Uterus (tissue), 4 donors: Measurements from ENCODE around the gene GALNT15. TPM values are rescaled to one million over a fixed set of nuclear protein-coding genes. Genes with fewer than 3 reads are reported as not detected.

ENCODE experiments used
- DNase-seq, 2 donors: peaks; one replicate each; pipeline ENCODE4 v3.0.0-alpha.2; 2019 to 2020
- H3K27ac ChIP-seq, 2 donors: fragments of 200-600 bp; sonication (generic); 1 replicate in 1 of 2; 2 replicates in 1 of 2; pipeline ENCODE4 v1.5.1; 2016 to 2018
- H3K27me3 ChIP-seq, 2 donors: fragments of 200-600 bp; sonication (generic); one replicate each; pipeline ENCODE4 v1.5.1; 2018 to 2019; ENCODE audit warnings: control low read depth in 1 of 2
- H3K36me3 ChIP-seq, 2 donors: fragments of 200-600 bp; sonication (generic); one replicate each; pipeline ENCODE4 v1.5.1; 2019; ENCODE audit warnings: control low read depth in 1 of 2
- H3K4me1 ChIP-seq, 2 donors: fragments of 200-600 bp; sonication (generic); one replicate each; pipeline ENCODE4 v1.5.1; 2018 to 2019; ENCODE audit warnings: control low read depth in 1 of 2
- H3K4me3 ChIP-seq, 2 donors: fragments of 200-600 bp; sonication (generic); 1 replicate in 1 of 2; 2 replicates in 1 of 2; pipeline ENCODE4 v1.5.1; 2018 to 2019; ENCODE audit warnings: mild to moderate bottlenecking in 1 of 2
- H3K9me3 ChIP-seq, 2 donors: fragments of 200-600 bp; sonication (generic); one replicate each; pipeline ENCODE4 v1.5.1; 2019; ENCODE audit warnings: control low read depth in 1 of 2
- POLR2A ChIP-seq, 2 donors: fragments of 450-650 bp; IDR thresholded peaks; one replicate each; pipeline ENCODE4 v1.6.1; 2016; ENCODE audit warnings: antibody characterized with exemption in 2 of 2, mild to moderate bottlenecking in 1 of 2, moderate library complexity in 1 of 2
- intact Hi-C: fragments of 100-400 bp; cut with DNase I; formaldehyde crosslinking; loops from one replicate; pipeline ENCODE4 v1.15.1; 2023; ENCODE audit warnings: low total_unique reads
- total RNA-seq, 4 donors: library from RNA; depleted of rRNA in 3 of 4; stranded (reverse); fragments of >200 nt in 3 of 4; gene quantifications; one replicate each; pipeline versions ENCODE4 v1.1.0 to v1.2.4, GENCODE V29; 2014 to 2023
- TF ChIP-seq, protein P1 (sequence below), 4 experiments: fragments of 200-600 bp in 2 of 4; fragments of 450-650 bp in 2 of 4; sonication (generic) in 2 of 4; IDR thresholded peaks; one replicate each; pipeline ENCODE4 v1.5.1; 2016 to 2019; ENCODE audit warnings: antibody characterized with exemption in 4 of 4, mild to moderate bottlenecking in 2 of 4, moderate library complexity in 1 of 4
- donor health status: DM: yes; HTN: yes; CAD: no.

The GALNT15 gene
- total RNA-seq, 4 donors from 2014 or later = 6.6 to 85.2 (median 53.3) TPM

DNA sequence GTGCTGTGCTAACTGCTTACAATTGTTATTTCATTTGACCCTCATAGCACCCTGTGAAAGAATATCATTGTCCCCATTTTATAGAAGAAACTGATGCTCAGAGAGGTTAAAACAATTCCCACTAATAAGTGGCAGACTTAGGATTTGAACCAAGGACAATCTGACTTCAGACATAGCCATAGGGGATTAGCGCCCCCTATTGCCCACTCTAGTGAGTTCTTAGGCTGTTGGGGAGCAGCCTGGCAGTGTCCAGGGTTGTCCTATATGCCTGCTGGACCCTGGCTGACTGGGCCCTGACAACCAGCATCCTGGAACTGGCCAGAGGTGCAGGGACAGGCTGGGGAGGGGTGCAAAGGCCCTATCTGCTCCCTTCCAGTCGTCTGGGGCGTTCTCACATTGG is 74.9 kb downstream of the GALNT15 start:
- H3K36me3 ChIP-seq = no peaks in the 10 kb centered on the region
- H3K4me1 ChIP-seq = no peaks in the 10 kb centered on the region
- no peaks in the 10 kb centered on the region for H3K9me3 ChIP-seq
- intact Hi-C loops = loop anchor here (5.0 kb wide), 1 partner anchor 202 kb away; no protein-coding TSS in a partner anchor
- DNase-seq = no peak
- no peak for TF ChIP-seq POLR2A (IDR thresholded peaks at IDR 0.05)
- TF ChIP-seq, protein P1, sequence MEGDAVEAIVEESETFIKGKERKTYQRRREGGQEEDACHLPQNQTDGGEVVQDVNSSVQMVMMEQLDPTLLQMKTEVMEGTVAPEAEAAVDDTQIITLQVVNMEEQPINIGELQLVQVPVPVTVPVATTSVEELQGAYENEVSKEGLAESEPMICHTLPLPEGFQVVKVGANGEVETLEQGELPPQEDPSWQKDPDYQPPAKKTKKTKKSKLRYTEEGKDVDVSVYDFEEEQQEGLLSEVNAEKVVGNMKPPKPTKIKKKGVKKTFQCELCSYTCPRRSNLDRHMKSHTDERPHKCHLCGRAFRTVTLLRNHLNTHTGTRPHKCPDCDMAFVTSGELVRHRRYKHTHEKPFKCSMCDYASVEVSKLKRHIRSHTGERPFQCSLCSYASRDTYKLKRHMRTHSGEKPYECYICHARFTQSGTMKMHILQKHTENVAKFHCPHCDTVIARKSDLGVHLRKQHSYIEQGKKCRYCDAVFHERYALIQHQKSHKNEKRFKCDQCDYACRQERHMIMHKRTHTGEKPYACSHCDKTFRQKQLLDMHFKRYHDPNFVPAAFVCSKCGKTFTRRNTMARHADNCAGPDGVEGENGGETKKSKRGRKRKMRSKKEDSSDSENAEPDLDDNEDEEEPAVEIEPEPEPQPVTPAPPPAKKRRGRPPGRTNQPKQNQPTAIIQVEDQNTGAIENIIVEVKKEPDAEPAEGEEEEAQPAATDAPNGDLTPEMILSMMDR (IDR thresholded peaks at IDR 0.05) = no peak
- H3K4me3 ChIP-seq = no peak overlapping the region
- H3K27ac ChIP-seq = no peak overlapping the region
- no peaks in the 10 kb centered on the region for H3K27me3 ChIP-seq

GRCh38 chr3:16249886-16250285 is 75.4 kb downstream of the GALNT15 start:
- DNase-seq = no peak

DNA sequence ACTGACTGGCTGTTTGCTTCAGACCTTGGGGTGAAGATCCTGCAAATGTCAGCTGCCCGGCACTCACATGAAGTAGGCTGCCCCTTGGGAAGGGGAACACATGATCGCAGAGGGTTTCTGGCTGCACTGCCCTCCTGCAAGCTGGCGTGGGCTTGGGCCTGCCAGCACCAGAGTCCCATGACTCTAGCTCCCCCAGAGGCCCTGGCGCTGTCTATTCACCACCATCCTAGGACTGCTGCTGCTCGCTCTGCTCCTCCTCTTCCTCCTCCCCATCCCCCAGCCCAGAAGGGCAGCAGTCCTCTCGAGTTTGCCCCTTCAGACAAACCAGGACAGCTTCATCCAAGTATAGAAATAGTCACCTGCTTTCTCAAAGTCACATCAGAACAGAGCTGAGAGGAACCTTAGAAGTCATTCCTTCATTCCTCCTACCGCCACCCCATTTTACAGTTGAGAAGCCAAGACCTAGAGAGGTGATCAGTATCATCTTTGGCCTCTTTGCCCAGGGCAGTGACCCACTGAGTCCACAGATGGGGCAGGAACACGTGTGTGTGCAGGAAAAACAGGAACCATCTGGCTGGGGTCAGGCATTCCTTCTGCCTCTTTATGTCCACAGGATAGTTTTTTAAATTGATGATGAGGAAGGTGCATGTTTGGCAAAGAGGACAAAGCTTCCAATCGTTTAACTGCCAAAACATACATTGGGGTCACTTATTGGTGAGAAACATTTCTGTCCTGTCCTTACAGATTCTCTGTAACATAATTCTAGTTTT is 77.0 kb downstream of the GALNT15 start:
- H3K9me3 ChIP-seq = no peaks in the 10 kb centered on the region
- DNase-seq = no peak
- H3K4me3 ChIP-seq = no peak overlapping the region
- H3K36me3 ChIP-seq = no peaks in the 10 kb centered on the region
- no peaks in the 10 kb centered on the region for H3K27me3 ChIP-seq
- intact Hi-C loops = no loop called here
- no peaks in the 10 kb centered on the region for H3K4me1 ChIP-seq
- TF ChIP-seq POLR2A (IDR thresholded peaks at IDR 0.05) = no peak
- TF ChIP-seq, protein P1 (IDR thresholded peaks at IDR 0.05) = no peak
- no peak overlapping the region for H3K27ac ChIP-seq

More at GRCh38 chr3:16249886-16250285, 75.4 kb downstream of the GALNT15 start:
- TF ChIP-seq, protein P1 (IDR thresholded peaks at IDR 0.05) = no peak
- no peak for TF ChIP-seq POLR2A (IDR thresholded peaks at IDR 0.05)
- no peaks in the 10 kb centered on the region for H3K9me3 ChIP-seq
- no peaks in the 10 kb centered on the region for H3K4me1 ChIP-seq
- intact Hi-C loops = loop anchor here (5.0 kb wide), 1 partner anchor 203 kb away; no protein-coding TSS in a partner anchor
- no peak overlapping the region for H3K4me3 ChIP-seq
- H3K27ac ChIP-seq = no peak overlapping the region
- no peaks in the 10 kb centered on the region for H3K27me3 ChIP-seq
- no peaks in the 10 kb centered on the region for H3K36me3 ChIP-seq

DNA sequence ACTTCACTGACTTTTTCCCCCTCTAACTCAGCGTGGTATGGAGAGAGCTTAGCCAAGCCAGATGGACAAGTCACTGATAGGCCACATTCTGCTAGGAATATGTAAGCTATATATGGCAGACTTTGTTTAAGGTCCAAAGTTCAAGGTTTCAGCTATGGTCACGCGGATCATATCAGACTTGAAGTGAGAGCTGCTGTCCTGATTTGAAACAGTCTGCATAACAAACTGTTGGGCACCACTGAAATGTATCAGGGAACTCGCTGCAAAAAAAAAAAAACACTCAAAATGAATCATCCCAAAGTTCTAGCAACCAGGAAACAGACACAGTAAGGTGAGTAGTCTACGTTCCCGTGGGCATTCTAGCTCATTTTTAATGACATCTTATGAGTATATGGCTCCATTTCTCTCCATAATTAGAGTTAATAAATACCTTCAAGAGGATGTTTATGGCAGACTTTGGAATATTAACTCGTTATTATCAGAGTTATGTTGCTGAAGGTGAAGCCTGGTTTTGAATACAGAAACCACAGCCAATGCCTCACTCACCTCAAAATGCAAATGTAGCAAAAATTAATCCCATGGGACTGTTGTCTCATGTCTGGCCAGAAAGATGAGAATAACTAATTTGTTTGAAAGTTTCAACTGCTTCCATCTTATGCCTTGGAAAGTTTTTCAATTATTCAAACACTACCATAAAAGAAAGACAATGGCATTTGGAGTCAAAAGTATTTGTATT is 77.9 kb downstream of the GALNT15 start:
- intact Hi-C loops = no loop called here
- H3K4me3 ChIP-seq = no peak overlapping the region

More for the DNA sequence above, 77.9 kb downstream of the GALNT15 start:
- TF ChIP-seq, protein P1 (IDR thresholded peaks at IDR 0.05) = no peak
- TF ChIP-seq POLR2A (IDR thresholded peaks at IDR 0.05) = no peak
- Histone ChIP-seq H3K27me3 (no peaks in the 10 kb centered on the region), H3K4me1 (no peaks in the 10 kb centered on the region), H3K9me3 (no peaks in the 10 kb centered on the region), H3K36me3 (no peaks in the 10 kb centered on the region), H3K27ac (no peak overlapping the region)
- DNase-seq = no peak
